Activated CD8-positive, alpha-beta T cell treated with anti-CD3 and anti-CD28 coated beads for 36 hours (primary cell): ENCODE results near the gene UQCRH. TPM values are rescaled to one million over a fixed set of nuclear protein-coding genes. Genes with fewer than 3 reads are reported as not detected.
A peak's percentile ranks its signal among the peaks of the same experiment; 100 is the strongest.

ENCODE experiments used
- ATAC-seq: fragments of 200-7000 bp; cut with Tn5 transposase; one replicate; pipeline ENCODE4 v1.10.0; 2021; ENCODE audit warnings: mild to moderate bottlenecking, moderate library complexity
- CTCF ChIA-PET: fragments of 350-600 bp; sonication (Branson Sonifier 250); formaldehyde crosslinking; loops from one replicate; lab custom pipeline; 2021; ENCODE audit warnings: antibody characterized with exemption; lab: Charles Lee
- POLR2A ChIA-PET: fragments of 350-600 bp; sonication (Branson Sonifier 250); formaldehyde crosslinking; loops from one replicate; lab custom pipeline; 2021; ENCODE audit warnings: antibody characterized with exemption; lab: Charles Lee
- DNase-seq: peaks from one replicate; pipeline ENCODE4 v3.0.0-alpha.2; 2020
- H3K27ac Mint-ChIP-seq: one replicate; pipeline ENCODE4 v1.8.0; 2021; ENCODE audit warnings: mild to moderate bottlenecking, mixed read lengths
- H3K27me3 Mint-ChIP-seq: one replicate; pipeline ENCODE4 v1.8.0; 2021; ENCODE audit warnings: mixed read lengths
- H3K36me3 Mint-ChIP-seq: one replicate; pipeline ENCODE4 v1.8.0; 2021; ENCODE audit warnings: low read depth, mixed read lengths
- H3K4me1 Mint-ChIP-seq: one replicate; pipeline ENCODE4 v1.8.0; 2021; ENCODE audit warnings: low read depth, mixed read lengths
- H3K4me3 Mint-ChIP-seq: one replicate; pipeline ENCODE4 v1.8.0; 2021; ENCODE audit warnings: mild to moderate bottlenecking, moderate library complexity, mixed read lengths
- H3K9me3 Mint-ChIP-seq: one replicate; pipeline ENCODE4 v1.8.0; 2021; ENCODE audit warnings: mixed read lengths
- intact Hi-C: fragments of 100-400 bp; cut with micrococcal nuclease; formaldehyde crosslinking; loops from one replicate; pipeline ENCODE4 v1.10.0; 2022
- total RNA-seq, 2 experiments: library from RNA; stranded (reverse); gene quantifications; one replicate each; pipeline ENCODE4 v1.2.3, GENCODE V29; 2021
- TF ChIP-seq, protein P1 (sequence below): fragments of 200-600 bp; IDR thresholded peaks from one replicate; pipeline ENCODE4 v1.8.0; 2022; ENCODE audit warnings: antibody characterized with exemption, mild to moderate bottlenecking

The UQCRH gene
- total RNA-seq, 2 experiments from 2014 or later = 391 to 396 TPM

- ChIA-PET CTCF (interaction anchor here (1.0 to 3.7 kb wide), 2 partner anchors 12 to 15 kb away, joined by 3 to 10 read pairs; partner anchors contain the start of genes LRRC41 and UQCRH), POLR2A (interaction anchor here (1.1 to 2.5 kb wide), 3 partner anchors 11 to 39 kb away, joined by 3 to 16 read pairs (median 12); partner anchors contain the start of genes LRRC41 and UQCRH)
- Mint-ChIP-seq H3K9me3 (no peaks in the 10 kb centered on the region), H3K27me3 (no peaks in the 10 kb centered on the region), H3K4me1 (peaks cover 20% of the 10 kb centered on the region), H3K27ac (peak overlapping the region; percentile 40), H3K36me3 (peaks cover 37% of the 10 kb centered on the region), H3K4me3 (no peak overlapping the region)
- TF ChIP-seq, protein P1, sequence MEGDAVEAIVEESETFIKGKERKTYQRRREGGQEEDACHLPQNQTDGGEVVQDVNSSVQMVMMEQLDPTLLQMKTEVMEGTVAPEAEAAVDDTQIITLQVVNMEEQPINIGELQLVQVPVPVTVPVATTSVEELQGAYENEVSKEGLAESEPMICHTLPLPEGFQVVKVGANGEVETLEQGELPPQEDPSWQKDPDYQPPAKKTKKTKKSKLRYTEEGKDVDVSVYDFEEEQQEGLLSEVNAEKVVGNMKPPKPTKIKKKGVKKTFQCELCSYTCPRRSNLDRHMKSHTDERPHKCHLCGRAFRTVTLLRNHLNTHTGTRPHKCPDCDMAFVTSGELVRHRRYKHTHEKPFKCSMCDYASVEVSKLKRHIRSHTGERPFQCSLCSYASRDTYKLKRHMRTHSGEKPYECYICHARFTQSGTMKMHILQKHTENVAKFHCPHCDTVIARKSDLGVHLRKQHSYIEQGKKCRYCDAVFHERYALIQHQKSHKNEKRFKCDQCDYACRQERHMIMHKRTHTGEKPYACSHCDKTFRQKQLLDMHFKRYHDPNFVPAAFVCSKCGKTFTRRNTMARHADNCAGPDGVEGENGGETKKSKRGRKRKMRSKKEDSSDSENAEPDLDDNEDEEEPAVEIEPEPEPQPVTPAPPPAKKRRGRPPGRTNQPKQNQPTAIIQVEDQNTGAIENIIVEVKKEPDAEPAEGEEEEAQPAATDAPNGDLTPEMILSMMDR = no peak
- ATAC-seq (no peak), DNase-seq (no peak)
- intact Hi-C loops = no loop called here
Measured at GRCh38 chr1:46289134-46289494, 14.4 kb upstream of the UQCRH start.

DNA sequence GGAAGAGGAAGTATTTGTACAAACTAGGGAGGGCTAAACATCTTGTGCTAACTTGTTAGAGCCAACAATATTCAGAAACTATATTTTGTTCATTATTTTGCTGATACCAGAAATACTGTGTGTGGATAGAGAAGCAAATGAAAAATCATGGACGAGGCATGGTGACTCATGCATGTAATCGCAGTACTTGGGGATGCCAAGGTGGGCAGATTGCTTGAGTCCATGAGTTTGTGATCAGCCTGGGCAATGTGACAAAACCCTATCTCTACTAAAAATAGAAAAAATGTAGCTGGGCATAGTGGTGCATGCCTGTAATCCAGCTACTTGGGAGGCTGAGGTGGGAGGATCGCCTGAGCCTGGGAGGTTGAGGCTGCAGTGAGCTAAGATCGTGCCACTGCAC is 13.5 kb upstream of the UQCRH start:
- TF ChIP-seq, protein P1 = no peak
- Mint-ChIP-seq H3K36me3 (peaks cover 33% of the 10 kb centered on the region), H3K9me3 (no peaks in the 10 kb centered on the region), H3K4me1 (peaks cover 18% of the 10 kb centered on the region), H3K4me3 (no peak overlapping the region), H3K27ac (no peak overlapping the region), H3K27me3 (no peaks in the 10 kb centered on the region)
- POLR2A ChIA-PET = interaction anchor here (0.6 to 2.5 kb wide), 3 partner anchors 11 to 165 kb away, joined by 3 to 12 read pairs (median 5); partner anchors contain the start of genes LRRC41 and UQCRH
- no peak for DNase-seq
- ATAC-seq = no peak
- CTCF ChIA-PET = interaction anchor here (0.8 to 3.7 kb wide), 4 partner anchors 9 to 57 kb away, joined by 3 to 10 read pairs (median 4); partner anchors contain the start of genes LRRC41 and UQCRH
- intact Hi-C loops = no loop called here

- DNase-seq = no peak
- no peak overlapping the region for H3K27ac Mint-ChIP-seq
- no peaks in the 10 kb centered on the region for H3K27me3 Mint-ChIP-seq
- peaks cover 7% of the 10 kb centered on the region for H3K4me1 Mint-ChIP-seq
- ATAC-seq = no peak
- H3K36me3 Mint-ChIP-seq = peaks cover 32% of the 10 kb centered on the region
- ChIA-PET POLR2A (interaction anchor here (0.8 to 3.3 kb wide), 5 partner anchors 10 to 46 kb away, joined by 3 to 19 read pairs (median 4); no protein-coding TSS in a partner anchor), CTCF (interaction anchor here (1.2 kb wide), 1 partner anchor 10 kb away, joined by 4 read pairs; no protein-coding TSS in a partner anchor)
- TF ChIP-seq, protein P1 = no peak
- intact Hi-C loops = no loop called here
- no peaks in the 10 kb centered on the region for H3K9me3 Mint-ChIP-seq
- H3K4me3 Mint-ChIP-seq = no peak overlapping the region
Measured at GRCh38 chr1:46295306-46295705, 8.2 kb upstream of the UQCRH start.

DNA sequence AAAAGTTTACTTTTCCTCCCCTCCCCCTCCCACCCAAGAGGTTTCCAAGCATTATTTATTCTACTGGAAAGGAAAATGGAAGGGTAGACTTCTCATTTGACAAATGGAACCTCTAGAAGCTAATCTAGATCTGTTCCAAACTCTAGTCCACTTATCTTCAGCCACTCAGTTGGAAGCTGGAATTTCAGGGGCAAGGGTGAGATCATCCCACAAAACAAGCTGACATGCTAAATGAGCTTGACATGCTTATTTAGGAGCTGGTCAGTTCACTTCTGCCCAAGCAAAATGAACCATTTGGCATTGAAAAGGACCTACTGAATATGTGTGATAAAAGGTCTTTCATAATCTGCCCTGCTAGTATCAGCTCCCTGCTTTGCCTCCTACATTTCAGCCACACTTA is 5.1 kb upstream of the UQCRH start:
- intact Hi-C loops = no loop called here
- Mint-ChIP-seq H3K4me1 (peaks cover 20% of the 10 kb centered on the region), H3K27ac (no peak overlapping the region), H3K9me3 (no peaks in the 10 kb centered on the region), H3K36me3 (peaks cover 41% of the 10 kb centered on the region), H3K27me3 (no peaks in the 10 kb centered on the region), H3K4me3 (no peak overlapping the region)
- DNase-seq = no peak
- no peak for ATAC-seq
- ChIA-PET CTCF (interaction anchor here (0.8 to 2.1 kb wide), 5 partner anchors 10 to 41 kb away, joined by 3 to 7 read pairs (median 3); no protein-coding TSS in a partner anchor), POLR2A (interaction anchor here (1.1 to 3.8 kb wide), 4 partner anchors 10 to 42 kb away, joined by 3 to 16 read pairs (median 12); partner anchors contain the start of gene NSUN4)
- TF ChIP-seq, protein P1 = no peak
